GM21717 (cell line): ENCODE data around the gene C9orf43.
"Not testable (repeated sequence)": the region's sequence is repeated elsewhere in the genome, so short reads cannot be mapped to it uniquely, and the experiment has no call there.

ENCODE experiments used
- ATAC-seq: cut with Tn5 transposase; IDR thresholded peaks from one replicate; pipeline ENCODE4 v1.9.1; 2021; ENCODE audit warnings: mild to moderate bottlenecking, moderate library complexity; ENCODE audit not compliant: unreplicated experiment

The C9orf43 gene

GRCh38 chr9:113381441-113381840, 29.1 kb upstream of the C9orf43 start:
- ATAC-seq = not testable (repeated sequence)

- no peak for ATAC-seq
These were observed 28.6 kb upstream of the C9orf43 start for GRCh38 chr9:113381909-113382411.

DNA sequence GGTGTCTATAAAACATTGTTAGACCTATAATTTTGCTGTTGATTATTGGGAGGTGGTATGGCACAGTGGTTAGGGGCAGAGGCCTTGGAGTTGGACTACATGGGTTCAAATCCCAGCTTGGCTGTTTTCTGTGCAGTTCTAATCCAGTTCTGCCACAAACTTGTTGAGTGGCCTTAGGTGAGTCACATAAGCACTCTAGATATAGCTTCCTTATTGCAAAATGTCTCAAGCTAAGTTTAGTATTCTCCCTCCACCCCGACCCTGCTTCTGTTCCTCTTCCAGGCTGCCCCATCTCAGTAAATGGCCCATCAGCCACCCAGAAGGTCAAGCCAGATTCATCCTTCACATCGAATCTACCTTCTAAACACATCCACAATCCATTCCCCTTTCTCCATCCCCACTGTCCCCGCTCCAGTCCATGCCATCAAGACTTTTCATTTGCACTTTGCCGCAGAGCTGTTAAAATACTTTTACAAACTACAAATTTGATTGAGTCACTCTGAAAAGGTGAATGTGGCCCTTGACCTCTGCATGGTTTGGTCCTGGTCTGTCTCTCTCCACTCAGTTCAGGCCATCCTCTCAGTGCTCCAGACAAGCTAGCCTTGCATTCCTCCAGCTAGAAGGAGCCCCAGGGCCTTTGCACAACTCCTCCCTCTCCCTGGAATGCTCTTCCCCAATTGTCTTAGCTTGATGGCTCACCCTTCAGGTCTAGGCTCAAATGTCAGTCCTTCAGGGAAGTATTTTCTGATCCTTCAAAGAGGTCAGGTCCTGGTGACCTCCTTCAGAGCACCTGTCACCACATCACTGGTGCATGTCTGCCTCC, 23.8 kb upstream of the C9orf43 start:
- ATAC-seq = no peak

DNA sequence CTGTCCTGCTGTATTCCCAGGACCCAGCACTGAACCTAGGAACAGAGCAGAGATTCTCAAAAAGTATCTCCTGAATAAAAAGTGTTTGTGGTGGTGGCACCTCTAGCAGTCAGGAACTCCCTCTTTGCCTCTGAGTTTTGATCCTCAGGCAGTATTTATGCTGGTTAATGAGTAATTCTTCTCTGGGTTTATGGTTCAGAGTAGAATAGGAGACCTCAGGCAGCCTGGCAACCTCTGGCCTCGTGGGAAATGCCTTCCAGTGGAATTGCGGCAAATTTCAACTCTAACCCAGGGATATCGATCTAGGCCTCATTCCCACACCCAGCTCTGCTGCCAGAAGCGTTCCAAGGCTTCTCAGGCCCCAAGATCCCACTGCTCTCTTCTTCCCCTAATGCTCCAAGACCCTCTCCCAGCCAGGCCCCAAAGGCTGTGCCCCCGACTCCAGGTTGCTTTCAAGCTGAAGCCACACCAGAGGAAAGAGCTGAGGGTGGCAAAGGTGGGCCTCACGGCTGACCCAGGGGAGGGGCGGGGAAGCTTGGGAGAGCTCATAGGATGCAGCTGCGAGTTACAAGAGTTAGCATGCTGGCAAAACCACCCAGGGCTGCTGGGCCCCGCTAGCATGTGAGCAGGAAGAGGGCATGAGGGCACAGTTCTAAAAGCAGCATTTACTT, 22.9 kb upstream of the C9orf43 start:
- ATAC-seq = no peak

GRCh38 chr9:113388833-113389232, 21.7 kb upstream of the C9orf43 start:
- no peak for ATAC-seq

DNA sequence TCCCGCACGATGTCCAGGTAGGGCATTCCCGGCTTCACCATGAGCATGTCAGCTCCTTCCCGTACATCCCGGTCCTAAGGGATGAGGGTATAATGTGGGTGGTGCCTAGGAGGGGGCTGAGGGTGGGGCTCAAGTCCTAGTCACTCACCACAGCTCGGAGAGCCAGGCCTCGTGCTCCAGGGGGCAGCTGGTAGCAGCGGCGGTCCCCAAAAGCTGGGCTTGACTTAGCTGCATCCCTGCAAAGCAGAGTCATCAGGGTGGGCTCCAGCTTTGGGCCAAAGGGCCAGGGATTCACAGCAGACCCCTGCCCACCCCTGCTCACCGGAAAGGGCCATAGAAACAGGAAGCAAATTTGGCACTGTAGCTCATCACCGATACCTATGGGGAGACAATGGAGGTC, 21.1 kb upstream of the C9orf43 start:
- no peak for ATAC-seq

- no peak for ATAC-seq
These were observed 20.2 kb upstream of the C9orf43 start for GRCh38 chr9:113390192-113390960.

DNA sequence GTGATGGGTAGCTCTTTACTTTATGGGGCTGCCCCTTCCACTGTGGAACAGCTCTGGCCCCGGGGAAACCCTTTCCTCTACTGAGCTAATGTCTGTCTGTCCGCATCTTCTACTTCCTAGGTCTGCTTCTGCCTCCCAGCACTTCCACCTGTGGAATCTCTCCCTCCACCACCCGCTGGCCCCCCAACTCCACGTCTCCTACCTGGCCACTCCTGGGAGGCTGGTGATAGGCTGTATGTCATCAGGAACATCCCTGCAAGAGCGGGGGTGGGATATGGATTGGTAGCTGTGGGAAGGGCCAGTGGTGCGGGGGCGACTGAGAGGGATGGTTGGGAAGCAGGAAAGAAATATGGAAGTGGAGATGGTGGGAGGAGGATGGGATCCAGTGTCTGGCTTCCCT, 18.6 kb upstream of the C9orf43 start:
- ATAC-seq = no peak

DNA sequence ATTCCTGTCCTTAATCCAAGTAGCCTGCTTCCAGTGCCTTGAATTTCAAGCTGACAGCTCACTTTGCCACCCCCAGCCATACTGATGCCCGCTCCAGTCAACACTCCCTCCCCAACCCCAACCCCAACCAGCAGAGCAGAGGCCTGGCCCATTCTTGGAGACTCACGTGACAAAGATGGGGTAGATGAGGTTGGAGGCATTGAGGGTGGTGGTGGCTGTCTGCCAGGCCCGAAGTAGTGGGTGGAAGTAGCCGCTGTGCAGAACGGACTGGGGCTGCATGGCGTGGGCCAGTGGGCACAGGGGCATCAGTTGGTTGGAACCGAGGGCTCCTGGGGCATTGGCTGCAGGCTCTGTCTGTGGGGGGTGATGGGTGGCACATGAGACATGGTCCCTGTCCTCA, 17.3 kb upstream of the C9orf43 start:
- ATAC-seq = no peak

DNA sequence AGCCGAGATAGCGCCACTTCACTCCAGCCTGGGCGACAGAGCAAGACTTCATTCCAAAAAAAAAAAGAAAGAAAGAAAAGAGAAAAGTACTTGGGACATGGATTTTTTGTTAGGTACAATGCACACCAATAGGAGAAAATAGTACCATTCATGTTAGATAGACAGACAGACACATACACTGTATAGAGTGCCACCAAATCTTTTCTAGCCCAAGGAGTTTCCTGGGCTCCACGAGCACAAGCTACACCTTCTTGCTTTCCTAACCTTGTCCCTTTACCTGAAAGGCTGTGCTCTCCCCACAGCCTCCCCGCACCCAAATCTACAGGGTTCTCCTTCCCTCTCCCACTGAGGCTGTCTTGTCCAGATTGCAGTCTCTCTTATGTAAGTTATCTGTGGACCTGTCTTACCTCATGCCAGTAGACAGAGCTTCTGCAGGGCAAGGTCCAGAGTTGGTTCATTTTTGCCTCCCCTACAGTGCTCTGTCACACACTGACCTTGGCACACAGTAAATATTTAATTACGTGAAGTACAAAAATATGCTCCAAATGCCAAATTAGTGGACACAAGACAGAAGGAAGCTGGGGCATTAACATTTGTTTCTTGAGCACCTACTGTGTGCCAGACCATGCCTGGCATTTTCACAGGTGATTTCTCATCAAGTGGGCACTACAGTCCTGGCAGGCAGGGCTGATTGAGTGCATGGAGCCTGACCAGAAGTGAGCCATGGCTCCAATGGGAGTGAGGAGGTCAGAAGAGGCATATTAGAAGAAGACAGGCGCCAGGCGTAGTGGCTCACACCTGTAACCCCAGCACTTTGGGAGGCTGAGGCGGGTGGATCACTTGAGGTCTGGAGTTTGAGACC, 15.3 kb upstream of the C9orf43 start:
- ATAC-seq = no peak

- no peak for ATAC-seq
These were observed 13.3 kb upstream of the C9orf43 start for GRCh38 chr9:113397203-113397631.

GRCh38 chr9:113398796-113399195, 11.8 kb upstream of the C9orf43 start:
- ATAC-seq = no peak

GRCh38 chr9:113399646-113400200, 10.8 kb upstream of the C9orf43 start:
- no peak for ATAC-seq

GRCh38 chr9:113401027-113401792, 9.3 kb upstream of the C9orf43 start, which contains the start of gene ALAD:
Gene ALAD, minus strand, starts transcription at chr9:113401284. Its CDS starts 7,725 bp downstream, at chr9:113393559.
- peak; percentile 97 for ATAC-seq

DNA sequence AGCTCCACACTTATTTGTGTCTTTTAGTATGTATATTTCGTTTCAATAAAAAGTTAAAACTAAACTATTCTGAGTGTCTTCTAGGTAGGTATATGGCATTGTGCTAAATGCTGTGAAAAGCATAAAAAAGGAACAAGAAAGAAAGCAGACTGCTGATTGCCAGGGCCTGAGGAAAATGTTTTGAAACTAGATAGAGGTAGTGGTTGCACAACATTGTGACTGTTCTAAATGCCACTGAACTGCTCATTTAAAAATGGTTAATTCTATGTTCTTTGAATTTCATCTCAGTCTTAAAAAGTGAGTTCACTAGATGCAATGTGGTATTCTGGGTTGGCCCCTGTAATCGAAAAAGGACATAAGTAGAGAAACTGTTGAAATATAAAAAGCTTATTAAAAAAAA, 6.9 kb upstream of the C9orf43 start:
- ATAC-seq = no peak

DNA sequence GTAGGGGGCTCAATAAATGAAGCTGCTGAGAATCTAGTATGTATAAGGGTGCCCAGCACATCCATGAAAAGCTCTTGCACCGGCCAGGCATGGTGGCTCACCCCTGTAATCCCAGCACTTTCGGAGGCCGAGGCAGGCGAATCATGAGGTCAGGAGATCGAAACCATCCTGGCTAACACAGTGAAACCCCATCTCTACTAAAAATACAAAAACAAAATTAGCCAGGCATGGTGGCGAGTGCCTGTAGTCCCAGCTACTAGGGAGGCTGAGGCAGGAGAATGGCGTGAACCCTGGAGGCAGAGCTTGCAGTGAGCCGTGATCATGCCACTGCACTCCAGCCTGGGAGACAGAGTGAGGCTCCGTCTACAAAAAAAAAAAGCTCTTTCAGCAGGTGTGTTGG, 4.2 kb upstream of the C9orf43 start:
- not testable (repeated sequence) for ATAC-seq

- ATAC-seq = not testable (repeated sequence)
These were observed 3.6 kb upstream of the C9orf43 start for GRCh38 chr9:113406873-113407511.

GRCh38 chr9:113409481-113409880, 1.1 kb upstream of the C9orf43 start:
- no peak for ATAC-seq

DNA sequence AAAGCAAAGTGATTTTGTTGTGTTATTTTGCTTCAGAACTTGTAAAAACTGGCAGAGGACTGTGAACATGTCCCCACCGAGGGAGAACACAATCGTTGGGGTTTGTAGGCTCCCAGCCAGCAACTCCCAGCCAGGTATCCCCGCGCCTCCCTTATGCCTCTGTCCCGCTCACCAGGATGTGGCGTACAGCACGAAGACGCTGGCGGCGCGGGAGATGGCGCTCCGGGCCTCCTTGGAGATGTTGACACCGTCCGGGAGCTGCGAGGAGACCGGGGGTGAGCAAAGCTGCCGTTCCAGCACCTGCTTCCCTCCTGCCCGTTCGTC, 702 bp upstream of the C9orf43 start:
- ATAC-seq = peak; percentile 10
